HG03066 (cell line): ENCODE measurements around the gene CLDN24.
"Not testable (repeated sequence)": the region's sequence is repeated elsewhere in the genome, so short reads cannot be mapped to it uniquely, and the experiment has no call there.

Experiments
- ATAC-seq: cut with Tn5 transposase; IDR thresholded peaks from one replicate; pipeline ENCODE4 v1.9.1; 2021; ENCODE audit warnings: low read depth; ENCODE audit not compliant: unreplicated experiment

Gene CLDN24

DNA sequence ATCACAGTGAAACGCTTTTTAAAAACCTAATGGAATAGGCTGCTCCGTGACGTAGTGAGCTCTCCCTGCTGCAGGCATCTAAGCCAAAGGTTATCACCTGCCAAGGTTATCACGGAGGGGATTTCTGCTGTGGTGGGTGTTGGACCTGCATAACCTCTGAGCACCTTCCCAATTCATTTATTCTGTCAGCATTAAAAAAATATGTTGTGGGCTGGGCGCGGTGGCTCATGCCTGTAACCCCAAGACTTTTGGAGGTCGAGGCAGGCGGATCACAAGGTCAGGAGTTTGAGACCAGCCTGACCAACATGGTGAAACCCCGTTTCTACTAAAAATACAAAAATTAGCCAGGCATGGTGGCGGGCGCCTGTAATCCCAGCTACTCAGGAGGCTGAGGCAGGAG is 1.8 kb upstream of the CLDN24 start:
- not testable (repeated sequence) for ATAC-seq

DNA sequence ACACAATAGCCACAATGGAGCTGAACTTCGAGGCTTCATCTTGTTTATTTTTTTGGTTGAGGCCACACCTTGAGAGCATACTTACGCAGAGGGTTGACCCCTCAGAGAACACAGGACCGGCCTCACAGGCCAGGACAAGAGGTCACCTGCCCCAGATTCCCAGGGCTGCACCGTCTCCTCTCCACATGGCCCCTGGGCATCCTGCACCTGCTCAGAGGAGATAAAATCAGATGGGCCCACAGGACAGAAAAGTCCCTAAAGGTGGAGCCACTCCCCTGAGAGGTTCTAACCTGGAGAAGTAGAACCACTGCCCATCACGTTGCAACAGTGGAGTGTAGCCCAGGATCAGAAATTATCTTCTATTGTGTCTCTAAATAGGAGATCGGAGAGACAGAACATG is 1.1 kb upstream of the CLDN24 start:
- ATAC-seq, result no peak

DNA sequence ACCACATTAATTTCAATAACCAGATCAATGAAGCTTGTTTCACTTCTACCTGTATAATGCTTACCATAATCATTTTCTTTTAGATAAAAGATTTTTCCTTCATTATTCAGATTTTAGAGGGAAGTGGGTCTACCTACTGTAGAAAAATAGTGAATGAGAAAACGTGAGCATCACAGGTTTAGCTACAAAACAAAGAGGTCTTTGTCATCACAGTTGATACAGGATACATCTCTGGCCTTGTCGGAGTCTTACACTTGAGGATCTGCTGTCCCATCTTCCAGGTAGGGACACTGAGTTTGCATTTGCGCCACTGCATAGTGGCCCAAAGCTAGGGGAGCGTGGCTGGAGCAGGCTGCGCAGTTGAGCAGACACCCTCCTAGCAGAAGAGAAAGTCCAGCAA is 710 bp downstream of the CLDN24 start:
- ATAC-seq, result no peak

DNA sequence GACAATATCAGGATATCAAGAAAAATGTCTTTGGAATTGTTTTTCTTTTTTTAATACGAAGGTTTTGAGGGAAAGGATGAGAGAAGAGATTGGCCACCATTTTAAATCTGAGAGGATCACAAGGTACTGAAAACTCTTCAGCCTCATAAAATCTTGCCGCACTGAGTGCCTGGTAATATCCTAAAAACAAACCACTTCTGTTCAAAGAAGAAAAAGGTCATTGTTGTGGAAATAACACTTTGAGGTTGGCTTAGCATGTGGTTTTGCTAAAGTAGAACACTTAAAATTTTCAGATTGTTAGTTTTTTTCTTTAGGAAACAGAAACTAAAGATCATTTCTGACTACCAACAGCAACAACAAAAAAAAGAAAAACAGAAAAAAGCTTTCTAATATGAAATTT is 1.1 kb downstream of the CLDN24 start:
- ATAC-seq, result no peak

DNA sequence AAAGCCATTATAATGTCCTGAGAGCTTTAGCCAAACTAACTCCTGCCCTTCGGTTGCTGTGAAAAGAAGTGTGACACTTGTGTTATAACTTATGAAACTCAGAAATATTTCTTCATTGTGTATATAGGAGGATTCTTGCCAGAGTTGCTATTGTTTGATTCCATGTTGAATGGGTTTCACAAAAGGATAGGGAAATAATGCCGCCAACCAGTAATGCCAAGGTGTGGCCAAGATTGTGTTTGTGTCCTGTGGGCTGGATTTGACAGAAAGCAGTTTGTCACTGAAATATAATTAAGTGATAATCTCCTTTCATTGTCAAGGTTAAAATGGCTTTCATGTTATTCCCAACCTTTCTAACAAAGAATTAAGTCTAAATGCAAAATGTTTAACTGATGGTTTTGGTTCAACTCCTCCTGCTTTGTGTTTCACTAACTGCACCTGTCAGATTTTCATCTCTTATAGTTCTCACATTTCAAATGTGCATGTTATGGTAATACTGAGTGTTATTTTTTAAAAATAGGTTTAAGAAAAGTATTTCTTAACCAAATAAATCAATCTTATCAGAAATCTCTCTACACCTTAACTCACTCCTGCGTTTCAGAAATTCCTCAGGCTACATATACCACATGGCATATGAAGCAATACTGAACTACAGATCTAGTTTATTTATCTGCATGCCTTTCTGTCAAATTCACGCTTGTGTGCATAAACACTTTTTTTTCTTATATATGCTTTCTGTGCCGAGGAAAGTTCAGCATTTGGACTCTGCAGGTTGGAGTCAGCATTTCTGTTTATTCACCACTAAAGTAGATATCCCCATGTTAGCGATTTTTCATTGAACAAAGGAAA is 1.8 kb downstream of the CLDN24 start, which contains the start of gene CLDN22:
CLDN22 (minus strand) TSS at position 66 of the 849 bp plus-strand sequence; CDS start at position 8, 58 bp downstream.
- no peak for ATAC-seq

DNA sequence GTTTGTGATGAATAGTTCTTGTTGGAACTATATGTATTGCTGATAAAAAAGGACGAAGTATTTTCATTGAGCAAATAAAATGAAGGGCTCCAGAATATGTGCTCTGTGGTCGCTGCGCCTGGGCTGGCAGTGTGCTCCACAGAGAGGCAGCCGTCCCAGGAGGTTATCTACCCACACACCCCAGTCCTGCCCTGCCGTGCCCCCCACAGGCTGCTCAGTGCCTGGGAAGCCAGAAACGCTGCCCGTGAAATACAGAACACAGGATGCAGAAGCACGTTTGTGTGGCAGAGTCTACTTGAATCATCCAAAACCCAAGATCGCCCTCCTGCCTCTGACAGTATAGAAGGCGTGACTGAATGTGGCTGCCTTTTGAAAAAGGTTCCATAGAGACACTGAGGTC is 3.6 kb downstream of the CLDN24 start:
- no peak for ATAC-seq

DNA sequence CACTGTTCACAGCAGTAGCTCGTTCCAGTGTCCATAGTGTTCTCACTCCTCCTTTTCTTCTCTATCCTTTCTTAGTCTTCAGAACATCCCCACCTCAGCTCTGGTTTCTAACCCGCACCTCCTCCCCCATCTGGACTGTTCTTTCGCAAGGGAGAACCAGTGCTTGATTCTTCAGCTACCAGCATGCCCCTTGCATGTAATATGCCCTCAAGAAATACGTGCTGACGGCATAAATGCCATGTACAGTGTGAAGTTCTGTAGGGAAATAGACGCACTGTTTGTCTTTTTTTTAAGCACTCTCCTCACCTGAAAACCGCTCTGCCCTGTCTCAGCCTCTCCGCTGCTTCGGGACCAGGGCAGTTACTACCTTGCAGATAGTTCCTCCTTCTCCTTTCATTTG is 7.4 kb downstream of the CLDN24 start:
- no peak for ATAC-seq

DNA sequence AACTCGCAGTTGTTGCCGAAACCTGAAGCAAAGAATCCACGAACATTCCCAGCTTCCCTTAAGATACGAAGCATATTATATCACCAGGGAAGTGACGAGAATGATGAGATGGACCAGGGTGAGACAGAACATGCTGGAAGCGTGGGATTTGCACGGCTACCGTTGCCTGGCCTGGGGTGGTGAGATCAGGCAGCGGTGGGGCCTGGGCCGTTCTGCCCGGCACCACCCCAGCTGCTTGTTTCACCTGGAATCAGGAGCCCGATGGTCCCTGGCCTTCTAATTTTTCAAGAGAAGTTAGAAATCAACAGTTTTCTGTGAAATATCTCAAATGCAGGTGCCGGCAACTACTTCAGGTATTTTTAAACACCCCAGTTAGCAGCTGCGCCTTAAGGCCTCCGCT is 7.9 kb downstream of the CLDN24 start:
- ATAC-seq, result no peak

DNA sequence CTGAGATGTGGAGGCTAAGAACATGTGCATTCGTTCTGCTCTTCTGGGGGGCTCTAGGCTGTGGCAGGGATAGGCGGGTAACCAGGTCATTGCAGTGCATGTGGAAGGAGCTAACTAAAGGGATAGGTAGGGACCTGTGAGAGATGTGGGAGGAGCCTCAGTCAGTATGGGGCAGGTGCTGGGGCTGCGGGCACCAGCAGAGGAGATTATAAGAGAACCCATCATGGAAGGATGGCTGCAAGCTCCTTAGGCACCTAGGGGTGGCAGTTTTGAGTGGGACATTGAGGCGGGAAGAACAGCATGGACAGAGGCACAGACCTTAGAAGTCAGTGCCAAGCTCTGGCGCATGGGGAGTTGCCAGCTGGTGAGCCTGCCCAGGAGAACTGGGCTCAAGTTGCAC is 9.4 kb downstream of the CLDN24 start:
- no peak for ATAC-seq

DNA sequence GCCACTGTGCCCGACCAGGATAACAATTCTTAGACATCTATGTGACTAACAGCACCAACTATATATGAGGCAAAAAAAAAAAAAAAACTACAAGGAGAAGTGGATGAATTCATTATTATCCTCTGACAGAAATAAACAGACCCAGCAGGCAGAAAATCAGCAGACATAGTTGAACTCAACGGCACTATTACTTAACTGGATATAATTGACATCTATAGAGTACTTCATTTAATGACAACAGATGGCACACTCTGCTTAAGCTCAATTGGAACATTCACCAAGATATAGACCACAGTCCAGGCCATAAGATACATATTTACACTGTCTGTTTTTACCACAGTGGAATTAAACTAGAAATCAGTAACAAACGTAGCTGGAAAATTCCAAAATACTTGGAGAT is 15.4 kb downstream of the CLDN24 start:
- ATAC-seq, result no peak

DNA sequence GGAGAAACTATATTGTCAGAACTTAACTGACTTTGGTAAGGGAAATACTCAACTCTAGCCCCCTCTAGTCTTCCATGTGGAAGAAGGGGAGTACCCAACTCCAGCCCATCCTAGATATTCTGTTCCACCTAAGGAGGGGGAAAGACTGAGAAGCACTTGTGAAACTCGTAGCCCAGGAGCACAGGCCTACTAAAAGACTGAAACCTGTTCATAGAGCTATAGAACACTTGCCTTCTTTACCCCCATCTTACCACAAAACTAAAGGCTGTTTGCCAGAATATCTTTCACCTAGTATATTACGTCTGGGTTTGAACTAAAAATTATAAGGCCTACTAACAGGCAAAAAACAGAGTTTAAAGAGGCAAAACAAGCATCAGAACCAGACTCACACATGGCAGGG is 17.7 kb downstream of the CLDN24 start:
- ATAC-seq, result peak; percentile 40

DNA sequence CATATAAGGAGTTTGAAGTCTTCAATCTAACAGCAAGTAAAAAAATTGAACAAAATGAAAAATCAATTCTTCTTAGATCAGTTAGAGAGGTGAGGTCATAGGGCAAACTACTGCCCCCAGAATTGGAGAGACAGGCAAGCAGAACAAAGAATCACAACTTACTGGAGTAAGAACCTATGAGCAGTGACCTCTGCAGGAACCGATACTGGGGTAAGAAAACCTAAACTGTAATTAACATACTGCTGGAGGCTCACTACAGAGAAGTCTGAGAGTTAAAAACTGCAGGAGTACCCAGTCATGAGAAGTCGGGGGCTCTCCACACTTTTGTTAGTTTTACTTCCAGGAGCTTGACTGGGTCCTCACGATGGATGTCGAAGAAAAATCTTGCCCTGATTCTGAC is 18.2 kb downstream of the CLDN24 start:
- ATAC-seq, result peak; percentile 81

DNA sequence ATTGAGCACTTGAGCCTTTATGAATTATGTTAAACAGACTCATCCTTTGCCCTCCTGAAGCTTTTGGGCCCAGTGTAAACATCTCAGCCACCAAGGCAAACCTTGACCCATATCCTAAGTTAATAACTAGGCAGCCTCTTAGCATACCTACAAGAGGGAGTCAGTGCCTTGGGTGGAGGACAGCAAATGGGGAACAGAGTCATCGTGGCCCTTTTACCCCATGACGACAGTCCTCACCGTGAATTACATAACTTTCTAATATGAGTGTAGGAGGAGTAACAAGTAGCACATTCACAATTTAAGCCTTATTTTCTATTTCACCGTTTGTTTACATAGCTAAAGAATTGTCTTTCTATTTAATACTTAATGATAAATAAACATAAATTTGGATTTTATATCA is 18.9 kb downstream of the CLDN24 start:
- no peak for ATAC-seq

DNA sequence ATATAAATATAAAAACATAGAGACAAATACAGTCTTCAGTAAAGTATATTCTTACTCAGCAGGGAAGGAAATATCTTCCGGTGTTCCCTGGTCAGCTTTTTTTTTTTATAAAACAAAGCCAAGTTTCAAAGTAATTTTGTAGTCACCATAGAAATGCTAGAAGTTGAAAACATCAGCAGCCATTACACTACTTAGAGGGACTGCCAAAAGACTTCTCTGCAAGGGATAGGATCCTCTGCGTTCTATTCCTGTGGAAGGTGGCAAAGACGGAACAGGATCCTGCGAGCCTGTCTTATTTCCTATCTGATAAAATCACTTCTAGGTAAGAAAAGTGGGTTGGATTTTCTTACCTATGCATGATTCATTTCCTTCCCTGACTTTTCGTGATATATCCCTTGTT is 21.6 kb downstream of the CLDN24 start:
- ATAC-seq, result no peak

DNA sequence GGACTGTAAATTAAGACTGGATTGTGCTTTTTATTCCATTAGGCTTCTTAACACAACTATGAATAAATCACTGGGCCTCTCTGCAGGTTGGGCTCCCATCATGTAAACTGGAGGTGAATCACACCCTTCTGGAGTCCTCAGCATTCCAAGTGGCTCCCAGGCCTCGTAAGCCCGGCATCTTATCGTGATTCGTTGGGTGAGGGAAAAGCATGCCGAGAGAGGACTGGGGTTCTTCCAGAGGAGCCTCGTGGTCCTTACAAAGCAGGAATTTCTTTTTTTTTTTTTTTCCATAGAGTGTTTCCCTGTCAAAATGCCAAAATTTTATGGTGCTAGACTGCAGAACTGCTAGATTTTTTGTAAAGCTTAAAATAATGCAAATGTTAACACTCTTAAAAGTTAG is 22.2 kb downstream of the CLDN24 start:
- ATAC-seq, result no peak

DNA sequence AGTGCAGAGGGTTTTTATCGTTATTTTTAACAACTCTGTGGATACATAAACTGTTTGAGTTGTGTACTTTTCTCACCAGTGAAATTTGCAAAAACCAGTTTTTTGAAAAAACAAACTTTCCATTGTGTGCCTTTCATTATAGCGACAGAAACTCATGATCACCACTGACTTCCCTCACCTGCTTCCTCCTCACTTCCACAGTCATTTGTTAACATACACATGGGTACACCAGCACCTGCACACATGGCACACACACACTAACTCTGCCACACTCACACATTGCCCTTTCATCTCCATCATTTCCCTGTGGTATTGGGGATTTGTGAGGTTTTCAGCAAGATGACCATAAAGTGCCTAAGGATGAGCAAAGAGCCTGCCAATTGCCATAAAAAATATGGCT is 22.8 kb downstream of the CLDN24 start:
- ATAC-seq, result no peak

DNA sequence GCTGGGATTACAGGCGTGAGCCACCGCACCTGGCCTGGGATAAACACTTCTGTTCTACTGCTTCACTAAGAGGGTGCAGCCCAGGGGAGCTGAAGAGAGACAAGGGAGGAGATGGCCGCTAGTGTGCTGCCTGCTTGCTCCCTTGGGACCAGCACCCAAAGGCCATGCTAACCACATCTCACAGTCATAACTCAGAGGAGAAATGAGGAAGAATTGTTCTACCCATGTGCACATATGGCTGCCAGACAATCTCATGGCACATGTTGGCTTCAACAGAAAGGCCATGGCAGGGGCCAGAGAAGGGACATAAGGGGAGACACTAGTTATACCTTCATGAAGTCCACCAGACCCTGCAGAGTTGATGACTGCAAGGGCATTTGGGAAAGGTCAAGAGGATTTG is 24.6 kb downstream of the CLDN24 start:
- peak; percentile 60 for ATAC-seq

DNA sequence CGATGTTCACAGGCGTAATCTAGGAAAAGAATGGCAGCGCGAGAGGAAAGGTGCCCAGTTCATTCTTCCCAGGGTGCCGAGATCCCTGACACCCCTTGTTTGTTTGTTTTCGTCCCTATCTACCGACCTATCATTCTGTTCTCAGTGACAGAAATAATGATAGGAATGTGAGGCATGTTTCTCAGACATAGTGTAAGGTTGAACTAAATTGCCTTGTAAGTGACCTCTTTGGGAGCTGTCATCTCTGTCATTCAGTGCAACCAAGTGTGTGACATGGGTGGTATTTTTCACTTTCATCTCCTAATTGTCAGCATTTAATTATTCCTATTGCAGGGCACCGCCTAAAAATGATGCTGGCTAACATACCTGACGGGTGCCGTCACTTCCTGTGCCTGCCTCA is 26.5 kb downstream of the CLDN24 start:
- ATAC-seq, result no peak

DNA sequence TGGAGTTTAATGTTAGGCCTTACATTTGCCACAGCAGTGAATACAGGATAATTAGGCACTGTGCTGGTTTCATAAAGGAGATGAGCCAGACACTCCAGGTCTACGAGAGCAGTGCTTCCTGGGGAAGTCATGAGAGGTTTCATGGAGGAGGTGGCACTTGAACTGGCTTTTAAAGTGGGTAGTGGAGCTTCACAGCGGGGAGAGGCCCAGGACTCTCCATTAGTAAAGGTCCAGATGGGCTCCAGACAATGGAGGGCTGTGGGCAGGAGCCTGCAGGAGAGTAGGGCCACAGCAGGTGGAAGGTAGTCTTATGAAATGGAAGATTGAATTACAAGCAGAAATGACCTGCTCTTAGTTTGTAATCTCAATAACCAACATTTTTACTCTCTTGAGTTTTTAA is 31.2 kb downstream of the CLDN24 start:
- ATAC-seq, result no peak

DNA sequence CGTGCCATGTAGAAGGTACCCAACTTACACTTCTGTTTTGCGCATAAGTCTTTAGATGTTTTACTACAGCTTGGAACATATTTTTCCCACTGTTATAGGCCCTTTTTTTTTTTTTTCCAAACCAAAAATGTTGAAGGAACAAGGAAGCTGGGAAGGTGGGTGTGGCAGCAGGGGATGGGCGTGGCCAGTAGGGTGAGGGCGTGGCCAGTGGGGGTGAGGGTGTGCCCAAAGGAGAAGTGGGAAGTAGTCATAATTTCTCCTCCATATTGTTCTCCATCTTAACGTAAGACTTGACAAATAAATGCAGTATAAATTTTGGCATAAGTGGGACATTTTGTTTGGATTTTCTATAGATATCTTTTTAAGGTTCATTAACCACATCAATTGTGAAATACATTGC is 32.5 kb downstream of the CLDN24 start:
- ATAC-seq, result no peak

DNA sequence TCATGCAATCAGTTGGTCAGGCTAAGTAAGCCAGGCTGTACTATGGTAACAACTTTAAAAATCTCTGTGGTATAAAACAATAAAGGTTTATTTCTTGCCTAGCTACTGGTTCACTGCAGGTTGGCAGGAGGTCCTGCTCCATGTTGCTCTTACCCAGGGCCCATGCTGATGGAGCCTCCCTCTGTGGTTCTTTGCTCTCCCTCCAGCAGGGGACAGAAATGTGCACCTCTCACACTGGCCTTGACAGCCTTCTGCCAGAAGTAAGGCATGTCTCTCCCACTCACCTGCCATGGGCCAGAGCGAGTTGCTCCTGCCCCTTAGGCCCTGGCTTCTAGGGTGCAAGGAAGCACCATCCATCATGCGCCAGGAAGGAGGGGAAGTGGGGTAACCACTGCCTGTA is 33.3 kb downstream of the CLDN24 start:
- no peak for ATAC-seq

DNA sequence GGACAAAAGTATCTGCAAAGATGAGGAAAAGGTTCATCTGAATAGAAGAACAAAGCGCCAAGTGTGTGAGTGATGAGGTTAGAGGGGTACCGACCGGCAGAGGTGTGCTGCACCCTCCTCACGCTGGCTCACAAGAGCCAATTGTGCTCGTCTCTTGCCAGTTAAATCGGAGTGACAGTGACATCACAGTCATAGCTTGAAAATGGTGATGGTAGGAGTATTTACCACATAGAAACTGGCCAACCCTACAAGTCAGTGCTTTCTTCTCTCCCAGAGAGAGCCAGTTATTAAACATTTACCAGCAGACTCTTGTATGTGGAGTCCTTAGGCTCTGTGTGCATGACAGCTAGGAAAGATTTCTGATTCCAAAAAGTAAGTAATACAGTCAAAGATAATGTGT is 34.5 kb downstream of the CLDN24 start:
- peak; percentile 68 for ATAC-seq

DNA sequence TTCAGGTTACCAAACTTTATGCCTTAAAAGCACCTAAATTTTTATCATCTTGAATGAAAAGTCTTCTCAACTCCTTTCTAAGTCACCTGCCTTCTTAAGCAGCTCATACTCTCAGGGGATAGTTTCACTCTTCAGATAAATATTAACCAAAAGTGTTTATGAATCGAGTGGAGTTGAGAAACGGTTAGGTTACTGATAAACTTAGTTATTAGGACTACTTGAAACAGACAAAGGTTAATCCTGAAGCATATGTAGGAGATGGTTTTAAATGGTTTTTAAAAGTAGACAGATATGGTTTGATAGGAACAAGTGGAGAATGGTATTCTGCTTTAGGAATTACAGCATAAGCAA is 34.9 kb downstream of the CLDN24 start:
- peak; percentile 76 for ATAC-seq
